ENCODE data around the gene KIF6.

KIF6 gene

DNA sequence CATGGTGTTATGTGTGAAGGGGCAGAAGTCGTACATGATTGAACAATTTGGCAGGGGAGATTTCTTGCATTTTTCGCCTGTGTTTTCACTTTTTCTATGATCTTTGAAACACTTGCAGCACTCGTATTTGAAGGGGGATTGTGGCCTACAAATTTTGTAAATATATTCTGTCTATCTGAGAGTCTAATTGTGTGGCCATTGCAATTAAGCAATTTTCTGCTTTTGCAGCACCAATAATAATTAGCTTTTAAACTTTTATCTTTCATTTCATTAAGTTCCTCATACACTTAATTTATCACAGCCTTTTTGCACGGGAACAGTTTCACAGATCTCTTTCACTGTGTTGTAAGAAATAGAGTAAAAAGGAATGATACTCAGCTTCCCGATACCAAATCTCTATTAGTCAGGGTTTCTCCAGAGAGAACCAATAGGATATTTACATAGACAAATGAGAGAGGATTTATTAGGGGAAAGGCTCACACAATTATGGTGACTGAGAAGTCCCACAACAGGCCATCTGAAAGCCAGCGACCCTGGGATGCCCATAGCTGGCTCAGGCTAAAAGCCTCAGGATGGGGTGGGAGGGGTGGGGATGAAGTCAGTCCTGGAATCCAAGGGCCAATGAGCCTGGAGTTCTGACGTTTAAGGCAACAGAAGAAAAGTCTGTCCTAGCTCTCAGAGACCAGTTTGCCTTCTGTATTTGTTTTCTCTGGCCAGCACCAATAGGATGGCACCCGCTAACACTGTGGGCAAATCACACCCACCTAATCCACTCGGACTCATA, 58.3 kb downstream of the KIF6 start:
- no peak overlapping the region for H3K4me3 ChIP-seq (replicated peaks; ENCODE audit: low read depth, low read length)
- no peak for DNase-seq (ENCODE audit: low read depth)
- no peak for TF ChIP-seq CTCF (IDR thresholded peaks at IDR 0.05; ENCODE audit: low read length, missing control alignments)

DNA sequence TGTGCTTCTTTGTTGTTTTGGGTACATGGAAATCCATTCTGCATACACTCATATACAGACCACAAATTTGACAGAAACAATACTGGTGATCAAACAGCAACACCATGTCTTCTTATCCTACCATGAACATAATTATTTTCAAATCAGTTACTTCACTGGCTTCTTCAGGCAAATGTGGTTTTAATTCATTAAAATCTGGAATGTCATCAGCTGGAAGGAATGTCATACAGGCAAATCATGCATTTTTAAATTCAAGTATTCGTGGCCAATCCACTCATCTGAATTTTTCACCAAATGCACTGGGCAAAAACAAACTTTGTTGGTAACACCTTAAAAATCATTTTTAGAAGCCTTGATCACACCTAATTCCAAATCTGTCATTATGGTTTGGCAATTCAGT, 59.3 kb downstream of the KIF6 start:
- H3K4me3 ChIP-seq (replicated peaks; ENCODE audit: low read depth, low read length) = no peak overlapping the region
- DNase-seq (ENCODE audit: low read depth) = no peak
- no peak for TF ChIP-seq CTCF (IDR thresholded peaks at IDR 0.05; ENCODE audit: low read length, missing control alignments)

DNA sequence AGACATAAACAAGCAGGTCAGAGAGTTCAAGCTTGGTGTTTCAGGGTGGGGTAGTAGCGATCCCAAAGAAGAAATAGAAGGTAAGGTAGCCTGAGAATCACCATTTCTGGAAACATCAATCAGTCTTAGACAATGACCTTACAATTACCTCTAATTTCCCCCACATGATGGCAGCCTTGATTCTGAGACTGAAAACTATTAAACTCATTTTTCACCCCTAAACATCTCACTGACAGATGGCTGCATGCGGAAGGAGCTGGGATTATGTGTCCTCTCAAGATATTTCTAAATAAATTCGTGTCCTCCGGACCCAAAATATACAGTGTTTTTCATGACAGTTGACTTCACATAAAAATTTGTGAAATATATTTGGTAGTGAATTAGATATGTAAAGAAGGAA, 61.0 kb downstream of the KIF6 start:
- no peak for DNase-seq (ENCODE audit: low read depth)
- no peak for TF ChIP-seq CTCF (IDR thresholded peaks at IDR 0.05; ENCODE audit: low read length, missing control alignments)

GRCh38 chr6:39657355-39658135, 67.7 kb downstream of the KIF6 start:
- no peak for TF ChIP-seq CTCF (IDR thresholded peaks at IDR 0.05; ENCODE audit: low read length, missing control alignments)
- H3K4me3 ChIP-seq (replicated peaks; ENCODE audit: low read depth, low read length) = no peak overlapping the region
- no peak for DNase-seq (ENCODE audit: low read depth)

More for the DNA sequence above, 61.0 kb downstream of the KIF6 start:
- no peak overlapping the region for H3K4me3 ChIP-seq (replicated peaks; ENCODE audit: low read depth, low read length)

DNA sequence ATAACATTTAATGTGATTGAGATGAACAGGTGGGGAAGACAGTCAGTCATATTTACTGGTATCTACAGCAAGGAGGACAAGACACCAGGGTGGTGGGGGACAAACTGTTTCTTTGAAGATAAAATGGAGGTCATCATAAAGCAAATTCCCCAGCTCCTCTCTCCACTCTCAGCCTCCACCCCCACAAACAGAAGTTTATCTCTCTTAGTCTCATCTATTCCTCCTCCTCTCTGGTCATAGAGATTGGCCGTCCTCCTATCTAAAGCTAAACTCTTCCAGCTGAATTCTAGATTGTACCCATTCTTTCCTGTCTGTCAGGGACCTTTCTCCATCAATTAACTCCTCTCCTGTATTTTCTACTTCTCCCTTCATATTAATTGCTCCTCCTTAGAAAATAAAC, 71.1 kb downstream of the KIF6 start:
- TF ChIP-seq CTCF (IDR thresholded peaks at IDR 0.05; ENCODE audit: low read length, missing control alignments) = no peak

GRCh38 chr6:39653612-39654011, 71.6 kb downstream of the KIF6 start:
- DNase-seq (ENCODE audit: low read depth) = no peak
- TF ChIP-seq CTCF (IDR thresholded peaks at IDR 0.05; ENCODE audit: low read length, missing control alignments) = no peak
- no peak overlapping the region for H3K4me3 ChIP-seq (replicated peaks; ENCODE audit: low read depth, low read length)

More for the DNA sequence above, 71.1 kb downstream of the KIF6 start:
- no peak for DNase-seq (ENCODE audit: low read depth)
- no peak overlapping the region for H3K4me3 ChIP-seq (replicated peaks; ENCODE audit: low read depth, low read length)

Measured in fibroblast of pulmonary artery (primary cell).